Measurements from ENCODE around the gene TERB1. TPM values are rescaled to one million over a fixed set of nuclear protein-coding genes. Genes with fewer than 3 reads are reported as not detected.

Gene TERB1
- total RNA-seq, 1 donor from 2014 or later, result not detected

- H3K36me3 ChIP-seq, result peaks cover 94% of the 10 kb centered on the region
- TF ChIP-seq CTCF (IDR thresholded peaks at IDR 0.05), result peak; percentile 61
- H3K27me3 ChIP-seq (ENCODE audit: low read depth), result no peaks in the 10 kb centered on the region
- peak overlapping the region; percentile 81 for H3K27ac ChIP-seq
- ATAC-seq, result peak in 1 of 2 donors; percentile 53
- no peak overlapping the region for H3K4me3 ChIP-seq
- H3K9me3 ChIP-seq, result no peaks in the 10 kb centered on the region
- peaks cover 47% of the 10 kb centered on the region for H3K4me1 ChIP-seq
- DNase-seq, result no peak
- intact Hi-C loops (cut with DNase I), result no loop called here
Observed at GRCh38 chr16:66740010-66740409, 61.4 kb downstream of the TERB1 start.

- H3K4me3 ChIP-seq, result no peak overlapping the region
- intact Hi-C loops (cut with DNase I), result no loop called here
- H3K36me3 ChIP-seq, result peaks cover 97% of the 10 kb centered on the region
- ATAC-seq, result no peak
- H3K27ac ChIP-seq, result no peak overlapping the region
- peaks cover 20% of the 10 kb centered on the region for H3K4me1 ChIP-seq
- no peaks in the 10 kb centered on the region for H3K27me3 ChIP-seq (ENCODE audit: low read depth)
- no peaks in the 10 kb centered on the region for H3K9me3 ChIP-seq
- DNase-seq, result no peak
- TF ChIP-seq CTCF (IDR thresholded peaks at IDR 0.05), result no peak
Observed at GRCh38 chr16:66735891-66736290, 65.5 kb downstream of the TERB1 start.

GRCh38 chr16:66731101-66731500 is 70.3 kb downstream of the TERB1 start:
- H3K27ac ChIP-seq, result no peak overlapping the region
- TF ChIP-seq CTCF (IDR thresholded peaks at IDR 0.05), result no peak
- H3K4me1 ChIP-seq, result peaks cover 6% of the 10 kb centered on the region
- no peak overlapping the region for H3K4me3 ChIP-seq
- intact Hi-C loops (cut with DNase I), result no loop called here
- H3K27me3 ChIP-seq (ENCODE audit: low read depth), result no peaks in the 10 kb centered on the region
- H3K9me3 ChIP-seq, result no peaks in the 10 kb centered on the region
- H3K36me3 ChIP-seq, result peaks cover 96% of the 10 kb centered on the region
- DNase-seq, result no peak
- ATAC-seq, result no peak

- Histone ChIP-seq H3K27me3 (ENCODE audit: low read depth) (no peaks in the 10 kb centered on the region), H3K9me3 (no peaks in the 10 kb centered on the region), H3K36me3 (peaks cover 96% of the 10 kb centered on the region), H3K27ac (peak overlapping the region; percentile 8), H3K4me3 (no peak overlapping the region), H3K4me1 (peaks cover 6% of the 10 kb centered on the region)
- TF ChIP-seq CTCF (IDR thresholded peaks at IDR 0.05), result no peak
- intact Hi-C loops (cut with DNase I), result no loop called here
- ATAC-seq (no peak), DNase-seq (no peak)
Observed at GRCh38 chr16:66728804-66729203, 72.6 kb downstream of the TERB1 start.

- TF ChIP-seq CTCF (IDR thresholded peaks at IDR 0.05), result peak; percentile 63
- H3K27ac ChIP-seq, result no peak overlapping the region
- no peak overlapping the region for H3K4me3 ChIP-seq
- H3K36me3 ChIP-seq, result peaks cover 96% of the 10 kb centered on the region
- intact Hi-C loops (cut with DNase I), result no loop called here
- H3K4me1 ChIP-seq, result peaks cover 6% of the 10 kb centered on the region
- DNase-seq (no peak), ATAC-seq (peak; percentile 86 to 87)
- no peaks in the 10 kb centered on the region for H3K9me3 ChIP-seq
- no peaks in the 10 kb centered on the region for H3K27me3 ChIP-seq (ENCODE audit: low read depth)
Observed at GRCh38 chr16:66728117-66728787, 73.1 kb downstream of the TERB1 start.
